HepG2 (cell line): ENCODE results near the gene NFE2. TPM values are rescaled to one million over a fixed set of nuclear protein-coding genes. Genes with fewer than 3 reads are reported as not detected.
A peak's percentile ranks its signal among the peaks of the same experiment; 100 is the strongest.

Source experiments
- CHD2 ChIP-seq: IDR thresholded peaks from 2 replicates; pipeline ENCODE4 v1.6.1; 2011; ENCODE audit warnings: low read depth, low read length, improper control_type of control experiment
- GATAD1 ChIP-seq: IDR thresholded peaks from 2 replicates; pipeline ENCODE4 v1.6.1; 2016; ENCODE audit warnings: missing genetic modification reagents, missing compliant biosample characterization
- HMGXB3 ChIP-seq: sonication (generic); formaldehyde crosslinking; IDR thresholded peaks from 2 replicates; pipeline ENCODE4 v1.4.0; 2020; ENCODE audit warnings: missing genetic modification reagents, borderline replicate concordance
- NBN ChIP-seq: fragments of 450-650 bp; conservative IDR thresholded peaks from 2 replicates; pipeline ENCODE4 v1.6.1; 2017
- POLR2AphosphoS5 ChIP-seq: IDR thresholded peaks from 2 replicates; pipeline ENCODE4 v1.6.1; 2012; ENCODE audit warnings: low read depth, low read length
- REST ChIP-seq, 2 experiments: IDR thresholded peaks; 2 replicates each; pipeline ENCODE4 v1.6.1; 2011 to 2012; ENCODE audit warnings: low read length in 2 of 2, borderline replicate concordance in 1 of 2, low read depth in 1 of 2, mild to moderate bottlenecking in 1 of 2, moderate library complexity in 1 of 2
- SMAD3 ChIP-seq: sonication (generic); formaldehyde crosslinking; IDR thresholded peaks from 2 replicates; pipeline ENCODE4 v1.4.0; 2020; ENCODE audit warnings: missing genetic modification reagents
- YEATS4 ChIP-seq: sonication (generic); formaldehyde crosslinking; IDR thresholded peaks from 2 replicates; pipeline ENCODE4 v1.4.0; 2020; ENCODE audit warnings: missing genetic modification reagents, borderline replicate concordance
- ZBED4 ChIP-seq: sonication (generic); formaldehyde crosslinking; IDR thresholded peaks from 2 replicates; pipeline ENCODE4 v1.4.0; 2020; ENCODE audit warnings: missing genetic modification reagents, borderline replicate concordance
- ZEB1 ChIP-seq: IDR thresholded peaks from 2 replicates; pipeline ENCODE4 v1.6.1; 2012; ENCODE audit warnings: mild to moderate bottlenecking, low read depth, inconsistent platforms; ENCODE audit not compliant: insufficient replicate concordance
- ZNF10 ChIP-seq: sonication (generic); formaldehyde crosslinking; IDR thresholded peaks from 2 replicates; pipeline ENCODE4 v1.4.0; 2020; ENCODE audit warnings: mild to moderate bottlenecking, low read depth, missing genetic modification reagents, borderline replicate concordance
- ZNF431 ChIP-seq: sonication (generic); formaldehyde crosslinking; IDR thresholded peaks from 2 replicates; pipeline ENCODE4 v1.9.0; 2022; ENCODE audit warnings: missing genetic modification reagents, low read depth, mild to moderate bottlenecking, borderline replicate concordance
- ZSCAN5A ChIP-seq: sonication (generic); formaldehyde crosslinking; IDR thresholded peaks from 2 replicates; pipeline ENCODE4 v1.8.0; 2022; ENCODE audit warnings: mild to moderate bottlenecking, missing genetic modification reagents, borderline replicate concordance
- ZSCAN9 ChIP-seq: IDR thresholded peaks from 2 replicates; pipeline ENCODE4 v1.6.1; 2016; ENCODE audit warnings: borderline replicate concordance
- polyA plus RNA-seq, 8 experiments: library from polyadenylated mRNA; depleted of rRNA in 3 of 8; stranded (reverse) in 7 of 8; unstranded in 1 of 8; fragments of >200 nt; fragmentation: Illumina TruSeq in 4 of 8; extraction: Trizol in 4 of 8; gene quantifications; 2 replicates each; pipeline versions ENCODE4 v1.2.1 to v1.2.3, GENCODE V29; 2011 to 2016; ENCODE audit warnings: low read depth in 4 of 8, missing spikeins in 1 of 8, mixed read lengths in 1 of 8; ENCODE audit not compliant: insufficient read depth in 1 of 8
- total RNA-seq, 5 experiments: library from RNA; depleted of rRNA; stranded (reverse); fragments of >200 nt; fragmentation: Illumina TruSeq; extraction: Trizol; gene quantifications; 2 replicates each; pipeline ENCODE4 v1.2.3, GENCODE V29; 2016; ENCODE audit warnings: low read depth in 1 of 5

NFE2 gene
- total and polyA plus RNA-seq, 2 of the 13 experiments (the other 11 are each of a cell fraction or from before 2014, with no cell fraction given) = 4.5 to 7.8 TPM

GRCh38 chr12:54294152-54294952 lies 6.5 kb downstream of the NFE2 start (continued):
- no peak for TF ChIP-seq REST (IDR thresholded peaks at IDR 0.05; ENCODE audit: borderline replicate concordance in 1 of 2, low read depth in 1 of 2, low read length in 2 of 2)
- peak; percentile 67; the same call in 1 of the 2 replicates for TF ChIP-seq ZSCAN9 (CRISPR knock-in tag)
- no peak for TF ChIP-seq ZNF10 (CRISPR knock-in tag)
- no peak for TF ChIP-seq ZSCAN5A
- TF ChIP-seq CHD2 = no peak
- TF ChIP-seq YEATS4 = 0 out of 2 replicates have a peak, but pooled peaks have one; percentile 30
- no peak for TF ChIP-seq HMGXB3
- TF ChIP-seq NBN = no peak
- peak; percentile 81 for TF ChIP-seq ZEB1
- TF ChIP-seq ZNF431 (CRISPR knock-in tag) = no peak
- peak; percentile 56; the same call in 1 of the 2 replicates for TF ChIP-seq SMAD3 (CRISPR knock-in tag)
- no peak for TF ChIP-seq POLR2AphosphoS5
- peak; percentile 37; the same call in 1 of the 2 replicates for TF ChIP-seq GATAD1 (CRISPR knock-in tag)
- no peak for TF ChIP-seq ZBED4 (CRISPR knock-in tag)
